Epithelial cell of prostate (primary cell): ENCODE results near the gene NLN.
"Not testable (repeated sequence)": the region's sequence is repeated elsewhere in the genome, so short reads cannot be mapped to it uniquely, and the experiment has no call there.

Experiments
- DNase-seq: peaks from one replicate; pipeline ENCODE4 v3.0.0-alpha.2; 2011; ENCODE audit warnings: low read depth, low spot score
- H3K27ac ChIP-seq: fragments of 450-650 bp; 2 replicates; pipeline ENCODE4 v1.5.1; 2017; ENCODE audit warnings: mild to moderate bottlenecking

The NLN gene

GRCh38 chr5:65721720-65722574 lies at the start of gene NLN, which contains the start of gene SGTB:
NLN (plus strand) TSS chr5:65722205; CDS start chr5:65722374, 169 bp downstream.
SGTB (minus strand) TSS chr5:65722109; CDS start chr5:65720807, 1,302 bp downstream.
- peak within 1 kb of the TSS; percentile 60 for H3K27ac ChIP-seq
- no peak for DNase-seq

GRCh38 chr5:65672796-65673195 lies 49.2 kb upstream of the NLN start:
- peak overlapping the region; percentile 45 for H3K27ac ChIP-seq
- peak; percentile 34 for DNase-seq

- DNase-seq, result no peak
- H3K27ac ChIP-seq, result no peak overlapping the region
These were observed 47.3 kb upstream of the NLN start for GRCh38 chr5:65674749-65675148.

- H3K27ac ChIP-seq, DNase-seq: not testable (repeated sequence)
These were observed 45.9 kb upstream of the NLN start for GRCh38 chr5:65676056-65676455.

- no peak for DNase-seq
These were observed 39.9 kb upstream of the NLN start for GRCh38 chr5:65682148-65682547.

GRCh38 chr5:65693121-65693520 lies 28.9 kb upstream of the NLN start:
- no peak for DNase-seq

More at GRCh38 chr5:65682148-65682547, 39.9 kb upstream of the NLN start:
- H3K27ac ChIP-seq, result no peak overlapping the region

GRCh38 chr5:65695162-65695755 lies 26.7 kb upstream of the NLN start:
- H3K27ac ChIP-seq, result no peak overlapping the region
- DNase-seq, result no peak

More at GRCh38 chr5:65693121-65693520, 28.9 kb upstream of the NLN start:
- H3K27ac ChIP-seq, result no peak overlapping the region

GRCh38 chr5:65695896-65696295 lies 26.1 kb upstream of the NLN start:
- no peak overlapping the region for H3K27ac ChIP-seq
- DNase-seq, result no peak

GRCh38 chr5:65696892-65697291 lies 25.1 kb upstream of the NLN start:
- DNase-seq, result no peak
- no peak overlapping the region for H3K27ac ChIP-seq

GRCh38 chr5:65699338-65699737 lies 22.7 kb upstream of the NLN start:
- no peak for DNase-seq
- H3K27ac ChIP-seq, result no peak overlapping the region

- no peak overlapping the region for H3K27ac ChIP-seq
- no peak for DNase-seq
These were observed 20.0 kb upstream of the NLN start for GRCh38 chr5:65702036-65702435.

GRCh38 chr5:65704621-65705239 lies 17.3 kb upstream of the NLN start:
- no peak overlapping the region for H3K27ac ChIP-seq
- DNase-seq, result no peak

- DNase-seq, result no peak
- H3K27ac ChIP-seq, result no peak overlapping the region
These were observed 14.3 kb upstream of the NLN start for GRCh38 chr5:65707663-65708062.

- no peak overlapping the region for H3K27ac ChIP-seq
These were observed 13.9 kb upstream of the NLN start for GRCh38 chr5:65708145-65708544.

GRCh38 chr5:65718576-65719310 lies 3.3 kb upstream of the NLN start:
- DNase-seq, result no peak
- H3K27ac ChIP-seq, result no peak overlapping the region

More at GRCh38 chr5:65708145-65708544, 13.9 kb upstream of the NLN start:
- DNase-seq, result no peak

GRCh38 chr5:65721050-65721719 lies 820 bp upstream of the NLN start:
- no peak for DNase-seq
- H3K27ac ChIP-seq, result peak overlapping the region; percentile 60

GRCh38 chr5:65722575-65723403 lies 784 bp downstream of the NLN start:
- H3K27ac ChIP-seq, result peak overlapping the region; percentile 60
- DNase-seq, result no peak

GRCh38 chr5:65727491-65728156 lies 5.6 kb downstream of the NLN start:
- H3K27ac ChIP-seq, result peak overlapping the region; percentile 26
- DNase-seq, result no peak
